HG03457 (cell line): ENCODE results near the gene CACNA2D3.

Experiments
- ATAC-seq: cut with Tn5 transposase; IDR thresholded peaks from one replicate; pipeline ENCODE4 v1.9.1; 2021; ENCODE audit warnings: moderate number of reproducible peaks; ENCODE audit not compliant: unreplicated experiment

Gene CACNA2D3

GRCh38 chr3:54126551-54126950 is 4.2 kb downstream of the CACNA2D3 start:
- ATAC-seq, result no peak

DNA sequence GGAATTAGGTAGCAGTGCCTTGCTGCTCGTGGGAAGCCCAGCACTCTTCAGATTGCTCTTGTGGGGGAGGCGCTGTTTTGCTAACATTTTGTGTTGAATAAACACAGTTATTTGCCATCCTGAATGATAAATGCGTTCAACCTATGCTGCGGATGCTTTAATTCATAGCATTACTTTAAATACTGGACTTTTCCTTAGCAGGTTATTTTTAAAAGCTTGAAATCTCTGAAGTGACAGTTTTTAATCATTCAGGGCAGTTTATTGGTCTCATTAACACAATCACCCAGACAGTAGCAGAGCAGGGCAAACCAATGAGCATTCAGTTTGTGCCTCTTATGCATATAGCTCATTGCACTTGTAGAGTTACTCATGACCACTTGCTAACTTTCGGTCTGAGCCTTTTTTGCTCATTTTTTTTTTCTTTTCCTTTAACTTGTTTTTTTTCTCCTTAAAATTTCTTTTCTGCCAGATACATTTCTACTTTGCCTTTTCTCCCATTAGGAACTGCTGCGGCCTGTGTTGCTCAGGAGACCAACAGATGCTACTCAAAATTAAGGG is 5.2 kb downstream of the CACNA2D3 start:
- no peak for ATAC-seq

DNA sequence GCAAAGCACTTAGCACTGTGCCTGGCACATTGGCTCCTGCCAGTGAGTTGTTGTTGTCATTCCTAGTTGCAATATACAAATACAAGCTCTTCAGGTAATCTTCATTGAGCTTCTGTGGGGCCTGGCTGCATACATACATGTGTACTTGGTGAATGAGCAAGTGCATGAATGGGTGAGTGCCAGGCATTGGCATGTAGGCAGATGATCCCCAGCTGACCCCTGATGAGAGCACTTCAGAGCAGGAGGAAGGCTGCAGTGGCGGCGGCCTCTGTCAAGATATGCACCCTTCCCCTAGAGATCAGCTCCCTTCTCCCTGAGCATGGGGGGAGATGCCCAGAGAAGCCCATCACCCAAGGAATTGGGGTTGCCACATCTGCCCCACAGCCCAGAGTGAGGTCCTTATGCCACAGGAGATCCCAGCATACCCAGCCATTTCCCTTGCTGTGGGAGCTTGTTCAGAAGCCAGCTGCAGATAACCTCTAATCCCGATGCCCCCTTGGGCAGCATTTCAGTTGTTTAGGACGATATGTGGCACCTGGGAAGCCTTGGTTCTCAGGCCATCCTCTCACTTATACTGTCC is 8.8 kb downstream of the CACNA2D3 start:
- no peak for ATAC-seq

DNA sequence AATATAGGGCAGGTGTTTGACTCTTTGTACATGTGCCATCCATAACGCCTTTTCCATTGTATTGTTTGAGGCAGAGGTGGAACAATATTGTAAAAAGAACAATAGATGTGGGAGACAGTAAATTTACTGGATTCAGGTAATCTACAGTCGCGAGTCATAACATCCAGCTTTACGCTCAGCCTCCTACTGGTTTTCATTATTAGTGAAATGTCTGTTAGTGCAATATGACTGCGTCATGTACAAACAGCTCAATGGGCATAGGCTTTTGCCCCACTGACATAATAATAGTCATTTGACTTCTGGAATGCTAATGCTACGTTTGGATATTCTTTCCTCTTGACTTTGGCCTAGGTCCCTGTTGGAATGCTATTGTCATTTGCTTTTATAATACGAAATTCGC is 9.5 kb downstream of the CACNA2D3 start:
- ATAC-seq, result no peak

DNA sequence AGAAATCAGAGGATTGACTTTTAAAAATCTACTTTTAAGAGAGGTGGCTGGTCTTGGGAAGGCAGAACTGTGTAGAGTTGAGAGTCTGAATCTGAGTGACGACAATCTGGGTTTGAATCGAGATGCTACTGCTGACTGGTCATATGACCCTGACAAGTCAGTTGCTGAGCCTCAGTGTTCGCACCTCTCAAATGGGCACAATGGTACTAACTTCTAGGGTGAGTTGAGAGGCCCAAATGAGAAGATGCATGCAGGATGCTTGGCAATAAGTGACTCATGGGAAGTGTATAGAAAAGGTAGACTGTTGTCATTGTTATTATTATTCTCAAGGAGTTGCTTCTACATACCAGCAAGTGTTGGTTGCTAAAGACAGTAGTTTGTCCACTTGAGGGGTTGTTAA is 10.3 kb downstream of the CACNA2D3 start:
- no peak for ATAC-seq

DNA sequence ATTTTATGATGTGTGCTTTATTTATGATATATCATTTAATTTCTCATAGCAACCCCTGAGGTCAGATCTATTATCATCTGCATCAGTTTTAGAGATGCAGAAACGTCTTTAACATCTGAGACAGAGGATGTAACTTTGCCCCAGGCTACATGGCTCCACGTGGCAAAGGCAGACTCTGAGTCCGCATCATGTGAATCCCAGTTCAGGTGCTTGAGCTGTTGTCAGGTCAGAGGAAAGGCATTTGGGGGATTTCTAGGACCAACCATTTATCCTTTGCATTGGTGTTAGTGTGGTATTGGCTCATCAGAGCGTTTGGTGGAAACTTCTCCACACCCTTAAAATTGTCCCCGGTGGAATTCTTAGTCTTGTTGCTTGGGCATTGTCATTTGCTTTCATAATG is 10.8 kb downstream of the CACNA2D3 start:
- ATAC-seq, result no peak

GRCh38 chr3:54134155-54134554 is 11.8 kb downstream of the CACNA2D3 start:
- ATAC-seq, result no peak

DNA sequence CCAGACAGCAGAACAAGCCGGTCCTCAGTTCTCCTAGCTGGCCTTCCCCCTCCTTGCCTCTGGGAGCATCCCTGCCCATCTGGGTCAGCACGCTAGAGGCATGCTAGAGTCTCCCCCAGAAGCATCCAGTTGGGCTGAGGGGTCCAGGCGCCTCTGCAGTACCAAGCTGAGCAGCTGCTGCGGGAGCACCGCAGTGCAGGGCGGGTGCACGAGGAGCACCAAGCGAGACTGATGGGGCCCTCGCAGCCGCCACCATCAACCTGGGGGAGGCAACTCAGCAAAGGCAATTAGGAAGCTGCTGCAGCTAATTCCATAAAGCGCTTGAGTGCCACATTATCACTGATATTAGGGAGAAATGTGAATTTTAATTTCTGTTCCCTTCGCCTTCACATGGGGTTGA is 12.4 kb downstream of the CACNA2D3 start:
- ATAC-seq, result no peak

DNA sequence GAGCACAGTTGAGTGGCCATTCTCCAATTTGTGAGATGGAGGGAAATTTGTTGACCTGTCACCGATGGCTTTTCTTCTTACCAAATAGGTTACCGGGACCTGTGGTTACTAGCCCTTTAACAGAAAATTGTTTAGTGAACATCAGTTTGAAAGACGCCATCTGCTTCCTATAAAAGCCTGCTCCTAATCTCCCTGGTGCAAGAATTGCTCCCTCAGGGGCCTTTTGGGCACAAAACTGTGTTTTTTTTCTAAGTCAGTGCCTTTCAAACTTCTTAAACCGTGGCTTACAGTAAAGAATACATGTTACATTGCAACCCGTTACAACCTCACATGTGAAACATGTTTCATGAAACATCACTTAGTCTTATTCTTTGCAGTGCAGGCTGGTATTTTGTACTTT is 15.0 kb downstream of the CACNA2D3 start:
- ATAC-seq, result no peak

DNA sequence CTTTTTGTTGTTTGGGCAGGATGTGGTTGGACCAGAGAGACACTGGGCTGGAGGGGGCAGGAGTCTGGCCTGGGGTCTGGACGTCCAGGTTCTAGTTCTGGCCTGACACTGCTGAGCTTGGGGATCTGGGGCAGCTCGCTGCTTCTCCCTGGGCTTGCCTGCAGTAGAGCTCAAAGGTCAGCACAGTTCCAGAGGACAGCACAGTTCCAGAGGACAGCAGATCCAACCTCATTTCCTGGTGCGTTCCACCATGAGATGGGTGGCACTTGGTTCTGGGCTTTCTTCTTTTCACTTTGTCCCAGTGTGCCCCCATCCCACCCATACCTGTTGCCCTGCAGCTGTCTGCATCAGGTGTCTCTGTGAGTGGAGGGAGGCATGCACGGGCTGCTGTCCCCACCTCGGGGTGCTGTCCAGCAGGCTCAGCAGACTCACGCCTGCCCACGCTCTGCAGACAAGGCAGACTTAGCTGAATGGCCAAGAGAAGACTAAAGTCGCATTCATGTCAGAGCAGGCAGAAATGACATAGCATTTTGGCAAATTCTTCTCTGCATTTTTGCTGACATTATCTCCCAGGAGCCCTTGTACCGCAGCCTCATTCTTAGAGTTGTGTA is 16.7 kb downstream of the CACNA2D3 start:
- no peak for ATAC-seq

DNA sequence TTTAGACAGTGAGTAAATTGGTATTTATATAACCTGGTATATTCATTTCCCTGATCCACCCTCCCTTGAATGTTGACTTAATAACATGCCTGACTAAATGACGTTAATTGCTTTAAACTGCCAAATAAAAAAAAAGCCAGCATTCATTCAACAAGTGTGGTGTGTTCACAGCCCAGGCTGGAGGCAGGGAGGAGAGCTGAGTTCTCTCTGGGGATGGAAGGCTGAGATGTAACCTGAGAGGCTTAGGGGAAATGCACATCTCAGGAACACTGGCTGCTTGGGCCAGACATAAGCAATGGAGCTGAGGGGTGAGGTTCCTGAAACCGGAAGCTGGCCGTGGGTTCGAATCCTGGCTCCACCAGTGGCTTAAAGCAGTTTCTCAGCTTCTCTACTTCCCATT is 17.3 kb downstream of the CACNA2D3 start:
- no peak for ATAC-seq

DNA sequence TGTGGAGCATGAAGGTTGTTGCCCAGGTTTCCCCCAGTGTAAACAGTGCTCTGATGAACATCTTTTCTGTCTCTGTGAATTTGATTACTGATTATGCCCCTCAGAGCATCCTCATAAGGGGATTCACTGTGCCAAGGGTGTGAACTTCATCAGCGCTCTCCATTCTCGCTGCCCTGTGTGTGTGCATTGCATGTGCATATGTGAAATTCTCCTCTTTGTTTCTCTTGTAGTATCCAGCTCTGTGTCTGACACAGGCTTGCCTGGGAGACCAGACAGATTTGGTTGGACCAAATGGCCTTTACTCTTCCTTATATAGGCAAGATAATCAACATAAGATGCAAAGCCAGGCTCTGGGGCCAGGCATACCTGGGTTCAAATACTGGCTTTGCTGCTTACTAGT is 21.9 kb downstream of the CACNA2D3 start:
- no peak for ATAC-seq

DNA sequence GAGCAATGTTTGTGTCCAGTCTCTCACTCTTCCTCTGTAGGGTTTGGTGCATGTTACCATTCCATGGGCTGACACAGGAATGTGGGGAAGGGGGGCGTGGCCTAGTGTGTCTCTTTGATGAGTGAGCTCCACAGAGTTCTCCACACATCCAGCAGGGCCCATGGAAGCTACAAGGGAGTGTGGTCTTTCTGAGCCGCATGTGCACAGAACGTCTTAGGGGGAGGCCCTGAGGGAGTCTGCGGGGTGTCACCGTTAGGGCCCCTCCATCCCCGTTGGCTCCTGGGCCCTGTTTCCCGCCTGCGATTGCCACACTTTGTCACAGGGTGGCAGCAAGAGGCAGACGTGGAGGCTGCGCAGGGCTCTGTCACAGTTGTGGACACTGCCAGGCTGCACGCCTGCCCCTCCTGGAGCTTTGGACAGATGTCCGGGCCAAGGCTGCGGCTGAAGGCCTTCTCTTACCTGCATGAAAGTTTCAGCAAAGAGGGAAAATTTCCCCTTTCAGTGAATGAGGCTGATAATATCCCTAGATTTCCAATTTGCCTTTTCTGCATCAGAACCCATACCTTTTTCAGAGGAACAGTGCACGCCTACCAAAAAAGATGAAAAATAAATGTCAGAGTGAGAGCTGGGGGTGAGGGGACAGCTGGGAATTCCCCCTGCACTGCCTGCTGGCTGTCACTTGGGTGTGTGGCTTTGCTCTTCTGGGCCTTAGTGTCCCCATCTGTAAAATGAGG is 24.3 kb downstream of the CACNA2D3 start:
- no peak for ATAC-seq

- no peak for ATAC-seq
These were observed 28.6 kb downstream of the CACNA2D3 start for GRCh38 chr3:54150864-54151467.

- ATAC-seq, result no peak
These were observed 31.1 kb downstream of the CACNA2D3 start for GRCh38 chr3:54153477-54153876.

DNA sequence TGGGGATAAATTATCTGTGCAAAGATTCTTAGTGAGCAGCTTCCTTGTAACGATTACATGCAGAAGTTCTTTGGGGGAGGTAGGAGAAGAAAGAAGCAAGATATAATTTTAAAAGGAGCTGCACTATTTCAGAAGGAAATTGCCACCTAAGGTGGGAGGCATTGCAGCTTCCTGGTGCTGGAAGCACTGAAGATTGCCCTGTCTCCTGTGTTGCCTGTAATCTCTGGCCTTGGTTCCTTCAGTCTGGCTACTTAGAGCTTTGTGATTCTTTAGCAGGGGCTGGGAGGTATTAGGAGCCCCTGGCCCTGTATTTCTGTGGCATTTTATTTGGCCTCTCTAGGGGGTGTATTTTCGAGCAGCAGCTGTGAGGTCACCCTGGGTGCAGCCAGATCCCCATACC is 35.5 kb downstream of the CACNA2D3 start:
- ATAC-seq, result no peak

GRCh38 chr3:54159917-54160316 is 37.6 kb downstream of the CACNA2D3 start:
- no peak for ATAC-seq

- ATAC-seq, result no peak
These were observed 41.1 kb downstream of the CACNA2D3 start for GRCh38 chr3:54163441-54163840.

DNA sequence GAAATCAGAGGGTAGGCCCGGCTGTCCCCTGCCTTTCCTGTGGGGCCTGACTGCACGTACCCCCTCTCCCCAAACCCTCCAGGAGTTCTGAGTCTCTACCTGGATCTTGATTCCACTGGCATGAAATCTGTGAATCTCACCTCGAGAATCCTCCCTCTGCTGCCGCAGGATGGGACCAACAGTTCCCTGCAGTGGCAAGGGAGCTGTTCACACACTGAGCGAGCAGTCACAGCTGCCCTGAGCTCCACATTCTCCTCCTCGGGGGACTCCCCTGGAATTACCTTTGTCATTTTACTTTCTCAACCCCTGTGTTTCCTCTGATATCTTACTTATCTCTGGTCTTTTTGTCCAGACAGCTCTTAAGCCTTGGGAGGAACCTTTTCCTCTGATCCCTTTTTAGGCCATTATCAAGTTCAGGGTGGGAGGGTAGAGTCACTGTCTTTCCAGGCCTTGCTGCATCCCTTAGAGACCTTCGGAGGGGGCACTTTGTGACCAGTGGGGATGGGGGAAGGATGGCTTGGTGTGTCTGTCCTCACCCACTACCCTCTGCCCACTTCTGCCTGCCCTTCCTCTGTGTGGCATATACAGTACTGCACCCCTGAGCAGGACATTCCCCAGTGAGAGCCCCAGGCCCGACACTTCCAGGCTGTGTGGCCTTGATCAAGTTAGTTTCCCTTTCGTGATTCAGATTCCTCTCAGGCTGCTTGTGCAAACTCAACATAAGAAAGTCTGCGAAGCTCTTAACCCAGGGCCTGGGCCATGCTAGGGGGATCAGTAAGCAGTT is 42.0 kb downstream of the CACNA2D3 start:
- ATAC-seq, result no peak

GRCh38 chr3:54165865-54166264 is 43.5 kb downstream of the CACNA2D3 start:
- no peak for ATAC-seq

DNA sequence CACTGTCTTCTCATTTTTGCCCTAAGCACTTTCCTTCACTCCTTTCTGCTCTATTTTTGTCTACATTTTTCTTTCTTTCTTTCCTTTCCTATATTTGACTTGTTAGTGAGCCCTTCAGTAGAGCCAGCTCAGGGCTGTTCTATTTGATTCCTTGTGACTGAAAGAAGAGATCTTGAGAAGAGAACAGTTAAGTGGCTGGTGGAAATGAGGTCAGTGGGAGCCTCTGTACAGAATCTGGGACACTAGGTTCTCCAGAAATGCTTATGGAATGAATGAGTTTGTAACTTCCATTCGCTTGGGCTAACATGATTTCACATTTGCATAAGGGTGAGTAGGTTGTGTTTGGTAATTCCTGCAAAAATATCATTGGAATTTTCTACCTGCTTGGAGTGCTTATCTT is 45.6 kb downstream of the CACNA2D3 start:
- no peak for ATAC-seq
